ENCODE data around the gene HOXC9. TPM values are rescaled to one million over a fixed set of nuclear protein-coding genes. Genes with fewer than 3 reads are reported as not detected.

HOXC9 gene
- total RNA-seq, 6 experiments from 2014 or later: not detected

- Histone ChIP-seq H3K9me3 (no peaks in the 10 kb centered on the region), H3K4me1 (peaks cover 0 to 4% (median 0%) of the 10 kb centered on the region in 4 donors), H3K4me3 (no peak overlapping the region), H3K27me3 (peaks cover 19 to 62% of the 10 kb centered on the region in 2 donors), H3K27ac (no peak overlapping the region), H3K36me3 (no peaks in the 10 kb centered on the region)
- DNase-seq (peak in 1 of 3 donors; percentile 28), ATAC-seq (no peak)
- no peak for TF ChIP-seq POLR2A (IDR thresholded peaks at IDR 0.05)
- no peak for TF ChIP-seq CTCF (IDR thresholded peaks at IDR 0.05)
- 6% methylated on average over 17 of the region's 30 CpGs for WGBS (ENCODE audit: insufficient coverage, low coverage, low lambda C conversion rate, missing lambda C conversion rate)
- intact Hi-C loops (cut with DNase I): no loop called here
Measured at GRCh38 chr12:53981634-53982565, 18.1 kb upstream of the HOXC9 start.

- Histone ChIP-seq H3K9me3 (no peaks in the 10 kb centered on the region), H3K4me3 (no peak overlapping the region), H3K27ac (no peak overlapping the region), H3K4me1 (peaks cover 0 to 4% (median 0%) of the 10 kb centered on the region in 4 donors), H3K27me3 (peaks cover 19 to 72% of the 10 kb centered on the region in 2 donors), H3K36me3 (no peaks in the 10 kb centered on the region)
- TF ChIP-seq CTCF (IDR thresholded peaks at IDR 0.05) (no peak), POLR2A (IDR thresholded peaks at IDR 0.05) (no peak)
- DNase-seq: peak in 1 of 3 donors; percentile 22
- 8% methylated on average over 23 of the region's 26 CpGs for WGBS (ENCODE audit: insufficient coverage, low coverage, low lambda C conversion rate, missing lambda C conversion rate)
- ATAC-seq: no peak
- intact Hi-C loops (cut with DNase I): no loop called here
Measured at GRCh38 chr12:53982648-53983567, 17.1 kb upstream of the HOXC9 start.

GRCh38 chr12:53983568-53983949 is 16.4 kb upstream of the HOXC9 start:
- Histone ChIP-seq H3K4me1 (peaks cover 0 to 4% (median 0%) of the 10 kb centered on the region in 4 donors), H3K27me3 (peaks cover 19 to 77% of the 10 kb centered on the region in 2 donors), H3K36me3 (no peaks in the 10 kb centered on the region), H3K4me3 (no peak overlapping the region), H3K27ac (no peak overlapping the region), H3K9me3 (no peaks in the 10 kb centered on the region)
- TF ChIP-seq CTCF (IDR thresholded peaks at IDR 0.05) (no peak), POLR2A (IDR thresholded peaks at IDR 0.05) (no peak)
- ATAC-seq: no peak
- intact Hi-C loops (cut with DNase I): no loop called here
- DNase-seq: peak in 1 of 3 donors; percentile 14
- 4% methylated on average over 17 of the region's 17 CpGs for WGBS (ENCODE audit: insufficient coverage, low coverage, low lambda C conversion rate, missing lambda C conversion rate)

GRCh38 chr12:53983950-53984572 is 15.9 kb upstream of the HOXC9 start:
- no peaks in the 10 kb centered on the region for H3K36me3 ChIP-seq
- 5% methylated on average over 18 of the region's 30 CpGs for WGBS (ENCODE audit: insufficient coverage, low coverage, low lambda C conversion rate, missing lambda C conversion rate)
- DNase-seq: peak in 1 of 3 donors; percentile 31
- H3K4me1 ChIP-seq: peaks cover 0 to 4% (median 0%) of the 10 kb centered on the region in 4 donors
- no peaks in the 10 kb centered on the region for H3K9me3 ChIP-seq
- no peak overlapping the region for H3K4me3 ChIP-seq
- TF ChIP-seq POLR2A (IDR thresholded peaks at IDR 0.05) (no peak), CTCF (IDR thresholded peaks at IDR 0.05) (no peak)
- H3K27me3 ChIP-seq: peaks cover 19 to 80% of the 10 kb centered on the region in 2 donors
- H3K27ac ChIP-seq: no peak overlapping the region
- intact Hi-C loops (cut with DNase I): no loop called here
- no peak for ATAC-seq
